ENCODE data around the gene ZNF584. TPM values are rescaled to one million over a fixed set of nuclear protein-coding genes. Genes with fewer than 3 reads are reported as not detected.
"Not testable (repeated sequence)": the region's sequence is repeated elsewhere in the genome, so short reads cannot be mapped to it uniquely, and the experiment has no call there.

ZNF584 gene
- total RNA-seq, 1 donor from 2014 or later: 7.1 TPM

DNA sequence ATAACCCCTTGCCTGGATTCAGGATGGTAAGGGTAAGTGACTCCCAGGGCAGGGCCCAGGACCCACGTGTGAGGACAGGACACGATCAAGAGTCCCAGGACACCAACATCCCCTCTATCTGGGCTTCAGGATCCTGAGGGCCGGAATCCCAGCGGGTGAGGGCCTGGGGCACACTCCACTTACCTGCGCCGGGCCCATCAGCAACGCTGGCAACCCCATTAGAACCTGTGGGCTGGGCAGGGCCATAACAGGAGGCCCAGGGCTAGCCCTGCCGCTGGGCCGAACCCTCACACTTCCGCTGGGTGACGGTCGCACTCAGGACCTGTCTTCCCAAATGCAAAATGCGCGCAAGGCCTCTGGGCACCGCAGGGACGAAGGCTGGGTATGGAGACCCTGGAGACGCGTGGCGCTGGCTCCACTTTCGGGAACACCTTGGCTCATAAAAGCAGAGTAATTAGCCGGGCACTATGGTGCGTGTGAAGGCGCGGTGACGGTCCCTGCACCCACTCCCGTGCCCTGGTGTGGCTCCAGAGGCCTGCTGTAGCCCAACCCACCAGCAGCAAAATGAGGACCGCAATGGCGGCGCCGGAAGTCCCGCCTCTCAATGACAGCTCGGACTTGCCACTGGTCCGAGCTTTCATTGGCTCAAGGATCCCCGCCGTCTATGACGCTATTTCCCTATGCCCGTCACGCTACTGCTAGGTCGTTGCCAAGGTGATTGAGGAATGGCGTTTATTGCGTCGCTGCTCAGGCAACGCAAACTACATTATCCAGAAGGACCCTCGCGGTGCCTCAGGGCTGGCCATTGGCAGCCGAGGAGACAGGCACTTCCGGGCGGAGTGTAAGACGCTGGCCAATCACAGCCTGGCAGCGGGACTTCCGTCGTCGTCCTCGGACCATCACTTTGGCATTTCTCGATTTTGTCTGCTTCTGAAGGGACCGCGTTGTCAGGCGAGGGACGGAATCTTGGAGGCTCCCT, 31.4 kb downstream of the ZNF584 start, which contains the start of gene ZNF132:
TSS of gene ZNF132 (minus strand) at position 578 of the 979 bp plus-strand sequence. CDS start at position 246, 332 bp downstream.
- no peaks in the 10 kb centered on the region for H3K27me3 ChIP-seq (ENCODE audit: control insufficient read depth, insufficient read depth, low read length)
- peak within 1 kb of the TSS; percentile 87 for H3K4me3 ChIP-seq (ENCODE audit: low read depth, low read length)
- peaks cover 1% of the 10 kb centered on the region for H3K36me3 ChIP-seq (ENCODE audit: control insufficient read depth, insufficient read depth, low read length)
- TF ChIP-seq, protein P1, sequence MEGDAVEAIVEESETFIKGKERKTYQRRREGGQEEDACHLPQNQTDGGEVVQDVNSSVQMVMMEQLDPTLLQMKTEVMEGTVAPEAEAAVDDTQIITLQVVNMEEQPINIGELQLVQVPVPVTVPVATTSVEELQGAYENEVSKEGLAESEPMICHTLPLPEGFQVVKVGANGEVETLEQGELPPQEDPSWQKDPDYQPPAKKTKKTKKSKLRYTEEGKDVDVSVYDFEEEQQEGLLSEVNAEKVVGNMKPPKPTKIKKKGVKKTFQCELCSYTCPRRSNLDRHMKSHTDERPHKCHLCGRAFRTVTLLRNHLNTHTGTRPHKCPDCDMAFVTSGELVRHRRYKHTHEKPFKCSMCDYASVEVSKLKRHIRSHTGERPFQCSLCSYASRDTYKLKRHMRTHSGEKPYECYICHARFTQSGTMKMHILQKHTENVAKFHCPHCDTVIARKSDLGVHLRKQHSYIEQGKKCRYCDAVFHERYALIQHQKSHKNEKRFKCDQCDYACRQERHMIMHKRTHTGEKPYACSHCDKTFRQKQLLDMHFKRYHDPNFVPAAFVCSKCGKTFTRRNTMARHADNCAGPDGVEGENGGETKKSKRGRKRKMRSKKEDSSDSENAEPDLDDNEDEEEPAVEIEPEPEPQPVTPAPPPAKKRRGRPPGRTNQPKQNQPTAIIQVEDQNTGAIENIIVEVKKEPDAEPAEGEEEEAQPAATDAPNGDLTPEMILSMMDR (IDR thresholded peaks at IDR 0.05; ENCODE audit: insufficient read depth, low read length, poor library complexity, severe bottlenecking): no peak
- peak; percentile 100 for DNase-seq (ENCODE audit: low read depth)

DNA sequence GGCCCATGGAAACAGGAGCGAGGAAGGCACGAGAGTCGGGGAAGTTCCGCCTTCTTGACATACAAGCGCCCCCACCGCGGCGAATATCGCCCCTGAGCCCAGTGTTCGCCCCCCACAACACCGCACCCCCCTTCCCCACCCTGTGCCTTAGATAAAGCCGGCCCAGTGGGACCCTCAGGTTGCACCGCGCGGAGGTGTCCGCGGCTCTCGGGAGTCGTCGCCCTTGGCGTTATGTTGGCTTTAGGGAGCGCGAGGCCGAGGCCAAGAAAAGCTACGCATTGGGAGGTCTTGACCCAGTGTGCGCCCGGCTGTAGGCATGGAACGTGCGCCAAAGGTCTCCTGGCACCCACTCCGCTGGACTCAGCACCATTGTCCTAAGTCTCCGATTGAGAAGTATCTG, 32.1 kb downstream of the ZNF584 start:
- H3K27me3 ChIP-seq (ENCODE audit: control insufficient read depth, insufficient read depth, low read length): no peaks in the 10 kb centered on the region
- H3K36me3 ChIP-seq (ENCODE audit: control insufficient read depth, insufficient read depth, low read length): peaks cover 1% of the 10 kb centered on the region
- H3K4me3 ChIP-seq (ENCODE audit: low read depth, low read length): peak overlapping the region; percentile 87
- DNase-seq (ENCODE audit: low read depth): no peak
- TF ChIP-seq, protein P1 (IDR thresholded peaks at IDR 0.05; ENCODE audit: insufficient read depth, low read length, poor library complexity, severe bottlenecking): no peak

DNA sequence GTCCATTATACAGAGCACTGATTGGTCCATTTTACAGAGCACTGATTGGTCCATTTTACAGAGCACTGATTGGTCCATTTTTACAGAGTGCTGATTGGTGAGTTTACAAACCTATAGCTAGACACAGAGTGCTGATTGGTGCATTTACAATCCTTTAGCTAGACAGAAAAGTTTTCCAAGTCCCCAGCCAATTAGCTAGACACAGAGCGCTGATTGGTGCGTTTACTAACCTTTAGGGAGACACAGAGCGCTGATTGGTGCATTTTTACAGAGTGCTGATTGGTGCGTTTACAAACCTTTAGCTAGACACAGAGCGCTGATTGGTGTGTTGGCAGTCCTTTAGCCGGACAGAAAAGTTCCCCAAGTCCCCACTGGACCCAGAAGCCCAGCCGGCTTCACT, 34.5 kb downstream of the ZNF584 start:
- H3K27me3 ChIP-seq (ENCODE audit: control insufficient read depth, insufficient read depth, low read length); H3K36me3 ChIP-seq (ENCODE audit: control insufficient read depth, insufficient read depth, low read length); H3K4me3 ChIP-seq (ENCODE audit: low read depth, low read length); DNase-seq (ENCODE audit: low read depth): not testable (repeated sequence)

DNA sequence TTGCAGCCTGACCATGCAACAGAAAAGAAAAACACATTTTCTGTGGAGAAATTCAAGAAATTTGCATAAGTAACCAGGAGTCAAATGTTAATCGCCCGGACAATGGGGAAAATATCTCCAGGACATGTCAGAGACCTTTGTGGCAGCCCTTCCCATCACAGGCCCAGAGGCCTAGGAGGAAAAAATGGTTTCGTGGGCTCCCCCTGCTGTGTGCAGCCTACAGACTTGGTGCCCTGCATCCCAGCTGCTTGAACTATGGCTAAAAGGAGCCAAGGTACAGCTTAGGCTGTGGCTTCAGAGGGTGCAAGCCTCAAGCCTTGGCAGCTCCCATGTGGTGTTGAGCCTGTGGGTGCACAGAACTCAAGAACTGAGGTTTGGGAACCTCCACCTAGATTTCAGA, 40.4 kb downstream of the ZNF584 start:
- not testable (repeated sequence) for H3K4me3 ChIP-seq (ENCODE audit: low read depth, low read length); H3K36me3 ChIP-seq (ENCODE audit: control insufficient read depth, insufficient read depth, low read length); H3K27me3 ChIP-seq (ENCODE audit: control insufficient read depth, insufficient read depth, low read length); DNase-seq (ENCODE audit: low read depth)

DNA sequence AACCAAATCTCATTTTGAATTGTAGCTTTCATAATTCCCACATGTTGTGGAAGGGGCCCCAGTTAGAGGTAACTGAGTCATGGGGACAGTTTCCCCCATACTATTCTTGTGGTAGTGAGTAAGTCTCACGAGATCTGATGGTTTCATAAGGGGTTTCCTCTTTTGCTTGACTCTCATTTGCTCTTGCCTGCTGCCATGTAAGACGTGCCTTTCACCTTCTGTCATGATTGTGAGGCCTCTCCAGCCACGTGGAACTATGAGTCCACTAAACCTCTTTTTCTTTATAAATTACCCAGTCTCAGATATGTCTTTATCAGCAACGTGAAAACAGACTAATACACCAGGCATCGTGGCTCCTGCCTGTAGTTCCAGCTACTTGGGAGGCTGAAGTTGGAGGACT, 41.5 kb downstream of the ZNF584 start:
- DNase-seq (ENCODE audit: low read depth); H3K4me3 ChIP-seq (ENCODE audit: low read depth, low read length); H3K27me3 ChIP-seq (ENCODE audit: control insufficient read depth, insufficient read depth, low read length); H3K36me3 ChIP-seq (ENCODE audit: control insufficient read depth, insufficient read depth, low read length): not testable (repeated sequence)

DNA sequence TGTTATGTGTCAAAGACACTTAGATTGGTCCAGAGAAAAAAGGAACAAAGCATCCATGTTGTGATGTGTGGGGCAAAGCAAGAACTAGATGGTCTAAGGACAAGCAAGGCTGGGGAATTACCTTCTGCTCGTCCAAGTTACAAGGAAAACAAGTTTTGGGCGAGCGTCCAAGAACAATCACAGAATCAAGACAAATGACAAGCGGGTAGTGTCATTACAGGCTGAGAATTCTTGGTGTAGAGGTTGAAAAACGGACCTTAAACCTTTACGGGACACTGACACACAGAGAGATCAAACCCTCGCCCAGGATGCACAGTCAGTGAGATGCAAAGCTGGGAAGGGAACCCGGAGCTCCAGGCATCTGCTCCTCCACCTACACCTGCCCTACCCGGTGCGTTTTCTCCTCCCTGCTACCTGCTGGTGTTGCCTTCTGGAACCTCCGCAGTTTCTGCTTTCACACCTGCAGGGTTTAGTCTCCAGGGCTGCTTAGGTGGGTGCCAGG, 42.5 kb downstream of the ZNF584 start:
- Histone ChIP-seq H3K27me3 (ENCODE audit: control insufficient read depth, insufficient read depth, low read length) (no peaks in the 10 kb centered on the region), H3K36me3 (ENCODE audit: control insufficient read depth, insufficient read depth, low read length) (peaks cover 1% of the 10 kb centered on the region), H3K4me3 (ENCODE audit: low read depth, low read length) (peak overlapping the region; percentile 59)
- no peak for DNase-seq (ENCODE audit: low read depth)
- TF ChIP-seq, protein P1 (IDR thresholded peaks at IDR 0.05; ENCODE audit: insufficient read depth, low read length, poor library complexity, severe bottlenecking): no peak

DNA sequence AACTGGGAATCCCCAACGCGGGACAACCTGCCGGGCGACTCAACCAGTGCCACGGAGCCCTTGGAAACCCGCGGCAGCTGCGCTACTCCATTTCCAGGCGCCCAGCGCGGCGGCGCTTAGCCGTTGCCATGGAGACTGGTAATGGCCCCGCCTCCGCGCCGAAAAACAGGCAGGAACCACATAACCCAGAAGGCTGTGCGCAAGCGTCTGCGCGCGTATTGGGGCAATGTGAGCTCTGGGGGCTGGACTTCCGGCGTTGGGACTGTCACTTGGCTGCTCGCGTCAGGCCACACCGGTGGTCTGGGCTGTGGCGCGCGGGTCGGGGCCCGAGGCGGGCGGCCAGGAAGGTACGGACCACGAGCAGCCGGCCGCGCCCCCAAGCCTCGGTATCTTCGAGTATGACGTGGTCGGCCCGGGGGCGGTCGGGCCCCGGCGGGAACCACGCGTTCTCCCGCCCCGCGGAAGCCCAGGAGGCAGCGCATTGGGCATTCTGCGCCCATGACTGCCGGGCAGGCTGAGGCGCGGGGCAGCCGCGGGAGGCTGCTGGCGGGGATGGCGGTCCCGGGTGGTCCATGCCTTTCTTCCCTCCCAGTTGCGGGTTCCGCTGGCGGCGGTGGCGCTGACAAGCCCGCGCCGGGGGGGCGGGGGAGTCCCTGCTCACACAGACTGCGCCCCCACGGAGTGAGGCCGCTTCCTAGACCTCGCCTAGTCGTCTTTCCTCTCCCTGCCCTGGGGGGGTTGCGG, 43.1 kb downstream of the ZNF584 start, which contains the start of gene ZNF324B:
TSS of gene ZNF324B (plus strand) at position 265 of the 744 bp plus-strand sequence. CDS start 2,080 bp downstream, outside the sequence.
- peaks cover 2% of the 10 kb centered on the region for H3K36me3 ChIP-seq (ENCODE audit: control insufficient read depth, insufficient read depth, low read length)
- TF ChIP-seq, protein P1 (IDR thresholded peaks at IDR 0.05; ENCODE audit: insufficient read depth, low read length, poor library complexity, severe bottlenecking): no peak
- no peaks in the 10 kb centered on the region for H3K27me3 ChIP-seq (ENCODE audit: control insufficient read depth, insufficient read depth, low read length)
- peak; percentile 85 for DNase-seq (ENCODE audit: low read depth)
- H3K4me3 ChIP-seq (ENCODE audit: low read depth, low read length): peak within 1 kb of the TSS; percentile 59

Data from kidney epithelial cell (primary cell).